Naive B cell (primary cell): ENCODE data around the gene FANCD2. TPM values are rescaled to one million over a fixed set of nuclear protein-coding genes. Genes with fewer than 3 reads are reported as not detected.

Experiments
- ATAC-seq, 2 donors: fragments of 150-1000 bp; cut with Tn5 transposase; 2 replicates each; pipeline ENCODE4 v1.10.0; 2021; ENCODE audit warnings: low read depth in 2 of 2, mild to moderate bottlenecking in 2 of 2, moderate library complexity in 2 of 2
- DNase-seq: peaks from one replicate; pipeline ENCODE4 v3.0.0; 2022
- H3K27ac Mint-ChIP-seq, 6 donors: one replicate each; pipeline ENCODE4 v1.8.0; 2020 to 2022; ENCODE audit warnings: mild to moderate bottlenecking in 6 of 6, mixed read lengths in 6 of 6, moderate library complexity in 5 of 6, inconsistent platforms in 2 of 6
- H3K27me3 Mint-ChIP-seq, 3 donors: one replicate each; pipeline ENCODE4 v1.8.0; 2021 to 2022; ENCODE audit warnings: mixed read lengths in 3 of 3, mild to moderate bottlenecking in 1 of 3
- H3K36me3 Mint-ChIP-seq, 2 donors: one replicate each; pipeline ENCODE4 v1.8.0; 2020 to 2022; ENCODE audit warnings: mixed read lengths in 2 of 2, inconsistent platforms in 1 of 2, mild to moderate bottlenecking in 1 of 2
- H3K4me1 Mint-ChIP-seq, 3 donors: one replicate each; pipeline ENCODE4 v1.8.0; 2020 to 2022; ENCODE audit warnings: mixed read lengths in 3 of 3, inconsistent platforms in 1 of 3, mild to moderate bottlenecking in 1 of 3, moderate library complexity in 1 of 3
- H3K4me3 Mint-ChIP-seq, 8 donors: one replicate each; pipeline ENCODE4 v1.8.0; 2020 to 2022; ENCODE audit warnings: mild to moderate bottlenecking in 8 of 8, mixed read lengths in 8 of 8, moderate library complexity in 8 of 8, inconsistent platforms in 2 of 8
- H3K9me3 Mint-ChIP-seq, 7 donors: one replicate each; pipeline ENCODE4 v1.8.0; 2020 to 2022; ENCODE audit warnings: mixed read lengths in 7 of 7, mild to moderate bottlenecking in 5 of 7, inconsistent platforms in 2 of 7, moderate library complexity in 1 of 7
- polyA plus RNA-seq, 6 donors: library from polyadenylated mRNA; unstranded; fragments of 300-500 nt; fragmentation: Illumina TruSeq; gene quantifications; one replicate each; pipeline ENCODE4 v1.2.3, GENCODE V29; 2021; ENCODE audit warnings: low read depth in 6 of 6

Gene FANCD2
- polyA plus RNA-seq, 6 donors from 2014 or later, result 6.7 to 13.6 (median 11.2) TPM

- DNase-seq (no peak), ATAC-seq (no peak)
- H3K27ac Mint-ChIP-seq, result no peak overlapping the region
- no peak overlapping the region for H3K4me3 Mint-ChIP-seq
- H3K27me3 Mint-ChIP-seq, result no peaks in the 10 kb centered on the region
- H3K36me3 Mint-ChIP-seq, result no peaks in the 10 kb centered on the region
- H3K9me3 Mint-ChIP-seq, result peaks cover 0 to 2% (median 0%) of the 10 kb centered on the region in 7 donors
- peaks cover 0 to 7% (median 0%) of the 10 kb centered on the region in 3 donors for H3K4me1 Mint-ChIP-seq
These were observed 110.3 kb downstream of the FANCD2 start for GRCh38 chr3:10136426-10137005.

DNA sequence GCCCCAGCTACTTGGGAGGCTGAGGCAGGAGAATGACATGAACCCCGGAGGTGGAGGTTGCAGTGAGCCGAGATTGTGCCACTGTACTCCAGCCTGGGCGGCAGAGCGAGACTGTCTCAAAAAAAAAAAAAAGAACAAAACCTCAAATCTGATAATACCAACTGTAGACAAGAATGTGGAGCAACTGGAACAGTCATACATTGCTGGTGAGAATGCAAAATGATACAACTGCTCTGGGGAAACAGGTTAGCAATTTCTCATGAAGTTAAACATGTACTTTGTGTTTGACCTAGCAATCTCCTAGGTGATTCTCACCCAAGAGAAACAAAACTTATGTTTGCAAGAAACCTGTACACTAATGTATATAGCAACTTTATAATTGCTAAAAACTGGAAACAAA lies 110.9 kb downstream of the FANCD2 start:
- ATAC-seq (no peak), DNase-seq (no peak)
- Mint-ChIP-seq H3K4me3 (peak overlapping the region in 1 of 8 donors; percentile 44), H3K27me3 (no peaks in the 10 kb centered on the region), H3K27ac (no peak overlapping the region), H3K9me3 (peaks cover 0 to 2% (median 0%) of the 10 kb centered on the region in 7 donors), H3K36me3 (no peaks in the 10 kb centered on the region), H3K4me1 (peaks cover 0 to 9% (median 0%) of the 10 kb centered on the region in 3 donors)

DNA sequence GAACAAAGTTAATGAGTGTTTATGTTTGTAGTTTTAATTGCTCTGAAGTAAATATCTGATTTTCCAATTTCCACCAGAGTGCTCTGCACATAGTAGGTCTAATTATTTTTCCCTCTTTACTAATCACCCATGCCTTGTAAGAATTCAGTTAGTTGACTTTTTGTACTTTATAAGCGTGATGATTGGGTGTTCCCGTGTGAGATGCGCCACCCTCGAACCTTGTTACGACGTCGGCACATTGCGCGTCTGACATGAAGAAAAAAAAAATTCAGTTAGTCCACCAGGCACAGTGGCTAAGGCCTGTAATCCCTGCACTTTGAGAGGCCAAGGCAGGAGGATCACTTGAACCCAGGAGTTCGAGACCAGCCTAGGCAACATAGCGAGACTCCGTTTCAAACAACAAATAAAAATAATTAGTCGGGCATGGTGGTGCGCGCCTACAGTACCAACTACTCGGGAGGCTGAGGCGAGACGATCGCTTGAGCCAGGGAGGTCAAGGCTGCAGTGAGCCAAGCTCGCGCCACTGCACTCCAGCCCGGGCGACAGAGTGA lies 114.8 kb downstream of the FANCD2 start:
- ATAC-seq, result no peak

GRCh38 chr3:10142707-10143560 lies 116.7 kb downstream of the FANCD2 start:
- ATAC-seq, result no peak
- peaks cover 0 to 3% of the 10 kb centered on the region in 2 donors for H3K36me3 Mint-ChIP-seq
- no peak for DNase-seq
- peak overlapping the region; percentile 80 to 99 (median 96) for H3K4me3 Mint-ChIP-seq
- H3K9me3 Mint-ChIP-seq, result no peaks in the 10 kb centered on the region
- no peaks in the 10 kb centered on the region for H3K27me3 Mint-ChIP-seq
- H3K4me1 Mint-ChIP-seq, result peaks cover 17 to 51% (median 31%) of the 10 kb centered on the region in 3 donors
- H3K27ac Mint-ChIP-seq, result peak overlapping the region; percentile 93 to 99 (median 97)

More for the DNA sequence above, 114.8 kb downstream of the FANCD2 start:
- no peaks in the 10 kb centered on the region for H3K9me3 Mint-ChIP-seq
- H3K27ac Mint-ChIP-seq, result peak overlapping the region in 4 of 6 donors; percentile 93 to 99 (median 96)
- peaks cover 17 to 40% (median 24%) of the 10 kb centered on the region in 3 donors for H3K4me1 Mint-ChIP-seq
- no peak for DNase-seq
- no peaks in the 10 kb centered on the region for H3K27me3 Mint-ChIP-seq
- peak overlapping the region; percentile 80 to 99 (median 96) for H3K4me3 Mint-ChIP-seq
- peaks cover 0 to 3% of the 10 kb centered on the region in 2 donors for H3K36me3 Mint-ChIP-seq

- Mint-ChIP-seq H3K9me3 (no peaks in the 10 kb centered on the region), H3K4me1 (peaks cover 27 to 66% (median 45%) of the 10 kb centered on the region in 3 donors), H3K27me3 (no peaks in the 10 kb centered on the region), H3K4me3 (peak overlapping the region; percentile 51 to 80 (median 78)), H3K27ac (peak overlapping the region; percentile 56 to 94 (median 80)), H3K36me3 (peaks cover 7 to 9% of the 10 kb centered on the region in 2 donors)
- no peak for DNase-seq
- no peak for ATAC-seq
These were observed 119.4 kb downstream of the FANCD2 start for GRCh38 chr3:10145685-10146084.

DNA sequence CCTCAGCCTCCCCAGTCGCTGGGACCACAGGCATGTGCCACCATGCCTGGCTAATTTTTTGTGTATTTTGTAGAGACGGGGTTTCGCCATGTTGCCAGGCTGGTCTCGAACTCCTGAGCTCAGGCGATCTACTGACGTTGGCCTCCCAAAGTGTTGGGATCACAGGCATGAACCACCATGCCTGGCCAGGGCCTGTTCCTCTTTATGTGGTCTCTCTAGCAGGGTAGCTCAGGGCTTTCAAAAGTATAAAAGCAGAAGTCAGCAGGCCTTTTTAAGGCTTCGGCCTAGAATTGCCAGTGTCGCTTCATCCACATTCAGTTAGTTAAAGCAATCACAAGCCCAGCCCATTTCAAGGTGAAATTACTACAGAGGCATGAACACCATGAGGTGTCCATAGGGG lies 123.0 kb downstream of the FANCD2 start:
- peak; percentile 66 to 89 for ATAC-seq
- H3K27ac Mint-ChIP-seq, result peak overlapping the region; percentile 73 to 96 (median 84)
- peaks cover 7 to 14% of the 10 kb centered on the region in 2 donors for H3K36me3 Mint-ChIP-seq
- no peaks in the 10 kb centered on the region for H3K9me3 Mint-ChIP-seq
- DNase-seq, result peak; percentile 32
- H3K4me1 Mint-ChIP-seq, result peaks cover 18 to 36% (median 31%) of the 10 kb centered on the region in 3 donors
- peak overlapping the region in 6 of 8 donors; percentile 28 to 74 (median 40) for H3K4me3 Mint-ChIP-seq
- H3K27me3 Mint-ChIP-seq, result no peaks in the 10 kb centered on the region

GRCh38 chr3:10150987-10151386 lies 124.8 kb downstream of the FANCD2 start:
- H3K9me3 Mint-ChIP-seq, result no peaks in the 10 kb centered on the region
- peak overlapping the region in 3 of 6 donors; percentile 34 to 76 (median 47) for H3K27ac Mint-ChIP-seq
- no peak overlapping the region for H3K4me3 Mint-ChIP-seq
- DNase-seq (no peak), ATAC-seq (no peak)
- H3K4me1 Mint-ChIP-seq, result peaks cover 10 to 25% (median 22%) of the 10 kb centered on the region in 3 donors
- H3K27me3 Mint-ChIP-seq, result no peaks in the 10 kb centered on the region
- peaks cover 7 to 11% of the 10 kb centered on the region in 2 donors for H3K36me3 Mint-ChIP-seq

Other genes with a start within 250 kb of the FANCD2 start
- gene TADA3, start 234.0 kb upstream of the FANCD2 start, polyA plus RNA-seq, result 10 to 100 TPM; 39.7 to 67.1 (median 45.6) TPM
- 100 to 1,000 TPM; 263 to 316 (median 286) TPM for gene ARPC4, start 233.4 kb upstream of the FANCD2 start, polyA plus RNA-seq
- gene TTLL3, start 216.2 kb upstream of the FANCD2 start, polyA plus RNA-seq, result 1 to 10 TPM in 5 of 6 donors, not detected in 1; 2.7 to 7.6 (median 3.4) TPM
- 10 to 100 TPM; 56.7 to 76.4 (median 65.2) TPM for gene RPUSD3, start 182.4 kb upstream of the FANCD2 start, polyA plus RNA-seq
- under 1 TPM in 1 of 6 donors, not detected in 5; 0.36 TPM for gene CIDEC, start 146.2 kb upstream of the FANCD2 start, polyA plus RNA-seq
- 10 to 100 TPM; 53.2 to 70.4 (median 59.7) TPM for gene JAGN1, start 135.8 kb upstream of the FANCD2 start, polyA plus RNA-seq
- not detected for gene IL17RE, start 123.6 kb upstream of the FANCD2 start, polyA plus RNA-seq
- gene IL17RC, start 109.3 kb upstream of the FANCD2 start, polyA plus RNA-seq, result 1 to 10 TPM; 3.9 to 9.1 (median 7.6) TPM
- 10 to 100 TPM; 16.5 to 60.6 (median 27.5) TPM for gene CRELD1, start 92.6 kb upstream of the FANCD2 start, polyA plus RNA-seq
- gene PRRT3, start 74.0 kb upstream of the FANCD2 start, polyA plus RNA-seq, result under 1 TPM; 0.22 to 0.82 (median 0.52) TPM
- gene EMC3, start 39.6 kb upstream of the FANCD2 start, polyA plus RNA-seq, result 10 to 100 TPM; 43.5 to 72.0 (median 54.8) TPM
- gene FANCD2OS, start 81.8 kb downstream of the FANCD2 start, polyA plus RNA-seq, result 1 to 10 TPM in 1 of 6 donors, not detected in 5; 1.0 TPM
- 100 to 1,000 TPM; 274 to 374 (median 312) TPM for gene BRK1, start 89.2 kb downstream of the FANCD2 start, polyA plus RNA-seq
- 10 to 100 TPM; 10.2 to 46.5 (median 21.4) TPM for gene VHL, start 115.3 kb downstream of the FANCD2 start, polyA plus RNA-seq
- 10 to 100 TPM in 3 of 6 donors, 1 to 10 TPM in 3; 8.2 to 12.6 (median 10.1) TPM for gene IRAK2, start 138.5 kb downstream of the FANCD2 start, polyA plus RNA-seq
- 10 to 100 TPM in 2 of 6 donors, 1 to 10 TPM in 4; 5.5 to 12.4 (median 9.7) TPM for gene TATDN2, start 222.0 kb downstream of the FANCD2 start, polyA plus RNA-seq